ENCODE data around the gene PNLIPRP1.

Gene PNLIPRP1

DNA sequence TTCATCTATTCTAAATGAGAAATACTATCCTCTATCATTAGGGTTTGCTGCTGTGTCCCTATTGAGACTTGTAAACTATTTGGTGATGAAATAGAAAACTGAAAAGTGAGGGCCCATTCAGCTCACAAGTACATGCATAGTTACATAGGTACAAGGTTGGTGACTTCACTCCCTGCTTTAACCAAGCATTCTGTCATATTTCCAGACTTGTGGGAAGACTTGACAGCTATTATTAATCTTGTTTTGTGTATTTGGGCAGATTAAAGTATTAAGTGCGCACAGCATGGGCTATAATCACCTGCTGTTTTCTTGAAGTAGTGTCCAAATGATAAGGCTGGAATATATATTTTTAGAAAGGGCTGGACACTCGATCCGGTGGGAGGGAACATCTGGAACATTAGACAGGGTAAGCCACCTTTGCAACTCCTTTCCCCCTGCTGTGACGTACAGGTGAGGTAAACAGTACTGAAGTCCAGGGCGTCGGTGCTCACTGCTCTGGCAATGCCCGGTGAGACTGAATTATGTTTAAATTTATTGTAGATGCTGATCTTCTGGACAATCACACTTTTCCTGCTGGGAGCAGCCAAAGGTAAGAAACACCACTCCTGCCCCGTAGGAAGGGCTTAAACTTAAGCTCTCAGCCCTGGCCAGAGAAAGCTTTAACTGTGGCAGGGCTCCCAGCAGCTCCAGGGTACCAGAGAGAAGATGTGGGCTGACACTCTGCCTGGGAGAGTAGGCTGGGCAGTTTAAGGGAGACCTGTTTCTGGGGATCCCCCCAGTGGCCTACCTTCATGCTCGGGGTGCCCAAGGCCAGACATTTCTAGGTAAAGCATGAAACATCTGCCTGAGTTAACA, at the start of gene PNLIPRP1:
PNLIPRP1 (plus strand) TSS at position 370 of the 855 bp plus-strand sequence; CDS start at position 541, 171 bp downstream.
- Histone ChIP-seq H3K27me3 (replicated peaks; ENCODE audit: control insufficient read depth, insufficient read depth, low read length) (no peaks in the 10 kb centered on the region; the same call in 1 of the 2 replicates), H3K36me3 (ENCODE audit: control insufficient read depth, insufficient read depth, low read length) (no peaks in the 10 kb centered on the region), H3K4me3 (replicated peaks; ENCODE audit: low read depth, low read length) (no peak within 1 kb of the TSS)
- TF ChIP-seq, protein P1, sequence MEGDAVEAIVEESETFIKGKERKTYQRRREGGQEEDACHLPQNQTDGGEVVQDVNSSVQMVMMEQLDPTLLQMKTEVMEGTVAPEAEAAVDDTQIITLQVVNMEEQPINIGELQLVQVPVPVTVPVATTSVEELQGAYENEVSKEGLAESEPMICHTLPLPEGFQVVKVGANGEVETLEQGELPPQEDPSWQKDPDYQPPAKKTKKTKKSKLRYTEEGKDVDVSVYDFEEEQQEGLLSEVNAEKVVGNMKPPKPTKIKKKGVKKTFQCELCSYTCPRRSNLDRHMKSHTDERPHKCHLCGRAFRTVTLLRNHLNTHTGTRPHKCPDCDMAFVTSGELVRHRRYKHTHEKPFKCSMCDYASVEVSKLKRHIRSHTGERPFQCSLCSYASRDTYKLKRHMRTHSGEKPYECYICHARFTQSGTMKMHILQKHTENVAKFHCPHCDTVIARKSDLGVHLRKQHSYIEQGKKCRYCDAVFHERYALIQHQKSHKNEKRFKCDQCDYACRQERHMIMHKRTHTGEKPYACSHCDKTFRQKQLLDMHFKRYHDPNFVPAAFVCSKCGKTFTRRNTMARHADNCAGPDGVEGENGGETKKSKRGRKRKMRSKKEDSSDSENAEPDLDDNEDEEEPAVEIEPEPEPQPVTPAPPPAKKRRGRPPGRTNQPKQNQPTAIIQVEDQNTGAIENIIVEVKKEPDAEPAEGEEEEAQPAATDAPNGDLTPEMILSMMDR (IDR thresholded peaks at IDR 0.05; ENCODE audit: insufficient read depth, low read length, poor library complexity, severe bottlenecking) = no peak
- no peak for DNase-seq (ENCODE audit: extremely low read depth, insufficient read length)

DNA sequence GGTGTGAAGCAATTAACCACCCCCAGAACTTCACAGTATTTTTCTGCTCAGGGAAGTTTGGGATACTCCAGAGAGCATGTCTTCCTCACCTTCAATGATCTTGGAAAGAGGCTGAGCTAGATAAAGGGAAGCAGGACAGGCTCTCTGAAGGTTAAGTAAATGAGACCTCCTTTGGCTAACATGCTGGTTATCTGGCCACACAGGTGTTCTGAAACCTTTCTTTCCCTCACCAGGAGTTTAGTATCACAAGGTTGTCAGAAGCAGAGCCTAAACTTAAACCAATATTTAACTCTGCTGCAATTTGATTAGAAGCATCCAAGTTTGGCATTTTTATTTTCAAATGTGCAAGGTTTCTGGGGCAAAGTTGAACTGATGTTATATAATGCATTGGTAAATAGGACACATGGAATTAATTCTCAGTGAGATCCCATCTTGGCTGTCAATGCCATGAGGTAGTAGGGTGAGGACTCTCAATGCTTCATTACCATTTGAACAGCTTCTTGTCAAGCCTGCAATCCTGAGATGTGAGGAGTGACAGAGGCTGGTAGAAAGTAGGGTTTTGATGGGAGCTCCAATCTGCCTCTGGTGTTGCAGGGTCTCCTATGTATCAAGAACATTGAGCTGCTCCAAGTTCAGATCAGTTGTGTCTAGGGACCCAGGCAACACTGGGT, 48.6 kb upstream of the PNLIPRP1 start:
- H3K36me3 ChIP-seq (ENCODE audit: control insufficient read depth, insufficient read depth, low read length) = no peaks in the 10 kb centered on the region
- H3K27me3 ChIP-seq (replicated peaks; ENCODE audit: control insufficient read depth, insufficient read depth, low read length) = no peaks in the 10 kb centered on the region; the same call in 1 of the 2 replicates
- DNase-seq (ENCODE audit: extremely low read depth, insufficient read length) = no peak
- H3K4me3 ChIP-seq (replicated peaks; ENCODE audit: low read depth, low read length) = no peak overlapping the region
- TF ChIP-seq, protein P1 (IDR thresholded peaks at IDR 0.05; ENCODE audit: insufficient read depth, low read length, poor library complexity, severe bottlenecking) = no peak

DNA sequence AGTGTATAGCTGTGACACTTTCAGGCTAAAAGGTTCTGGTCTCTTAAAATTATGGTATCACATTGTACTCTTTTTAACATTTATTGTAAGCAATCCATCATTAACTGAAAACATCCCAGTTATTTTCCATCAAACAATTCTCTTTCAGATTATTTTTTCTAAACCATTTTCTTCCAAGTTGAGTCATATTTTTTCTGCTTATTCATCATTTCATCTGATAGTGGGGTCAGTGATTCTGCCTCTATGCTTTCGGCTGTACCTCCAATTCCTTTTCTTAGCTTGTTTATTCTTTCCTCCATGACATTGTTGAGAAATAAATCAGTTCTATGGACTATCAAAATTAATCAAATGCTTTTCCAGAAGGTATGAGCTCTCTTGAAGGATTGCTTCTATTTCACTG, 45.6 kb upstream of the PNLIPRP1 start:
- H3K4me3 ChIP-seq (replicated peaks; ENCODE audit: low read depth, low read length) = no peak overlapping the region
- TF ChIP-seq, protein P1 (IDR thresholded peaks at IDR 0.05; ENCODE audit: insufficient read depth, low read length, poor library complexity, severe bottlenecking) = no peak
- no peaks in the 10 kb centered on the region for H3K36me3 ChIP-seq (ENCODE audit: control insufficient read depth, insufficient read depth, low read length)
- no peaks in the 10 kb centered on the region; the same call in 1 of the 2 replicates for H3K27me3 ChIP-seq (replicated peaks; ENCODE audit: control insufficient read depth, insufficient read depth, low read length)
- no peak for DNase-seq (ENCODE audit: extremely low read depth, insufficient read length)

DNA sequence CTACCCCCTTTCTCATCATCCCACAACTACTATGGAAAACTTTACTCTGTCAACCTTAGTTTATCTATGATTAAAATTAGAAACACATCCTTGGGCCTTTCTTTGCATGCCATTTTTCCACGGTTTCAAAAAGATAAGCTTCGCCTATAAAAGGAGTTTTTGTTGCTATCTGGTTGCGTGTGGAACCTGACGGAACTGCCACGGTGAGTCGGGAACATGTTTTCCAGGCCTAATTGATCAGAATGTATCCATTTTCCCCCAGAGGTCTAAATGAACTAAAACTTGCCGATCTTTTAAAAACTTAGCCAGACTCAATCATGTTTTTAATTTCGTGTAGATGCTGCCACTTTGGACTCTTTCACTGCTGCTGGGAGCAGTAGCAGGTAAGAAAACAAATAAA, 45.0 kb upstream of the PNLIPRP1 start, which contains the start of gene PNLIP:
PNLIP (plus strand) TSS at position 176 of the 400 bp plus-strand sequence; CDS start at position 338, 162 bp downstream.
- no peaks in the 10 kb centered on the region for H3K36me3 ChIP-seq (ENCODE audit: control insufficient read depth, insufficient read depth, low read length)

DNA sequence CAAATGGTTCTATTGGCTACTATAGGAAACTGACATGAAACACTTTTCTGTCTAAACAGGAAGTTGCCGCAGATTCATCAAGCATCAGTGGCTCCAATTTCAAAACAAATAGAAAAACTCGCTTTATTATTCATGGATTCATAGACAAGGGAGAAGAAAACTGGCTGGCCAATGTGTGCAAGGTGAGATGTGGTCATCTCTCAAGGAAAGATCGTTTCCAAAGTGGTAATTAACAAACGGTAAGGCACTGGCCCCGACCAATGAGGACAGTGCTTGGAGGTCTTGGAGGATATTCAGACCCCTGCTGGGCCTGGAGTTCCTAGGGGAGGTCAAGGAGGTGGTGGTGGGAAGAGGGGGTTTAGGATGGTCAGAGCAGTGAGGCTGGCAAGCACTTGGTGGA, 42.5 kb upstream of the PNLIPRP1 start:
- Histone ChIP-seq H3K27me3 (replicated peaks; ENCODE audit: control insufficient read depth, insufficient read depth, low read length) (no peaks in the 10 kb centered on the region; the same call in 1 of the 2 replicates), H3K4me3 (replicated peaks; ENCODE audit: low read depth, low read length) (no peak overlapping the region), H3K36me3 (ENCODE audit: control insufficient read depth, insufficient read depth, low read length) (no peaks in the 10 kb centered on the region)
- DNase-seq (ENCODE audit: extremely low read depth, insufficient read length) = no peak
- TF ChIP-seq, protein P1 (IDR thresholded peaks at IDR 0.05; ENCODE audit: insufficient read depth, low read length, poor library complexity, severe bottlenecking) = no peak

More for the DNA sequence above, 45.0 kb upstream of the PNLIPRP1 start, which contains the start of gene PNLIP:
- DNase-seq (ENCODE audit: extremely low read depth, insufficient read length) = no peak
- Histone ChIP-seq H3K27me3 (replicated peaks; ENCODE audit: control insufficient read depth, insufficient read depth, low read length) (no peaks in the 10 kb centered on the region; the same call in 1 of the 2 replicates), H3K4me3 (replicated peaks; ENCODE audit: low read depth, low read length) (no peak within 1 kb of the TSS)
- TF ChIP-seq, protein P1 (IDR thresholded peaks at IDR 0.05; ENCODE audit: insufficient read depth, low read length, poor library complexity, severe bottlenecking) = no peak

Data from GM06990 (cell line).